ENCODE data around the gene NUMB.

NUMB gene

DNA sequence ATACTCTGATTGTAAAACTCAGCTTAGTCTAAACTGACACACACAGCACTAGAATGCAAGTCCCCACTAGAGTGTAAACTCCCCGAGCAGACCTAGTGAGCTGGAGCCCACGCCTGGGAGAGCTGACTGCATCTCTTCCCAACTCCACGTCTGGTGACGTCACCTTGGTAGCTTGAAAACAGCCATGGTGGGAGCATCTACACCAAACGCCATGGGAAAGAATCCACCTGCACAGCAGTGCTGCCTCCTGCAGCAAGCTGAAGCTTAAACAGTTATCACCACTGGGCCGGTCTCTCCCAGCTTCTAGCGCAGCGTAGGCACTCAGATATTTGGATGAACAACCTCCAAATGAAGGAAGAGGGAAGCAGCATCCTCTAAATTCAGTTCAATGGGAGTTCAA, 225.4 kb downstream of the NUMB start:
- DNase-seq (ENCODE audit: low read depth) = no peak

DNA sequence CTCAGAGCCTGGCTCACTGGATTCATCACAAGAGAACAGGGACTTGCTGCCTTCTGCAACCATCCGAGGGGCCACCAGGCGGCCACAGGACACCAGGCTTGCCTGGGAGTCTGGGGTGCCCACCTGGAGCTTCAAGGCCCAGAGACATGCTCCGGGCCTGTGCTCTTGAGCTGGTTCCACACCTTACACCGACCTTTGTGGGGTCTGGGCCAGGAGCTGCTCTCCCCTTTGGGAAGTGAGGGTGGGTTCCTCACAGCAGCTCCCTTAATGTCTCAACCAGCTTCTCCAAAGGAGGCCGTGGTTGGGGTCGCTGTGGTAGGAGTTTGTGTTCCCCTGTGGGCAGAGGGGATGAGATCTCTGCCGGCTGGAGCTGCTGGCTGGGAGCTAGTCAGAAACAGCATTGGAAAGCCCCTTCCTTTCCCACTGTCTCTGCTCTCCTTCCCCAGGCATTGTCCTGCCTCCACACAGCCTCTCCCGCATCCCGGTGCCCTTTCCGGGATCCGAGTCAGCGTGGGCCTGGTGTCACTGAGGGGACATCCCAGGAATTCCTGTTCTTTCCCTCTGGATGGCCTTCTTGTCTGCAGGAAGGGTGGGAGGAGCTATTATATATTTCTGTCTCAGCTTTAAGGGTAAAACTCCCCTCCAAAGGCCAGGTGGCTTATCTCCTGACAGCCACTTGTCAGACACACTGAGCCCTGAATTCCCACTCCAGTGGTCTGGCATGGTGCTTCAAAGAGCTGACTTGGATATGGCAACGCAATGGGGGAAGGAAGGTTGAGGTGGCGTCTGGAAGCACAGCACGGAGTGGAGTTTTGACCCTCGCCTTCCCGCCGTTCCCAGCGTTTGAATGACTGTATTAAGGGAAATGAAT, 226.1 kb downstream of the NUMB start:
- DNase-seq (ENCODE audit: low read depth) = no peak

GRCh38 chr14:73230051-73230450, 228.3 kb downstream of the NUMB start:
- no peak for DNase-seq (ENCODE audit: low read depth)

DNA sequence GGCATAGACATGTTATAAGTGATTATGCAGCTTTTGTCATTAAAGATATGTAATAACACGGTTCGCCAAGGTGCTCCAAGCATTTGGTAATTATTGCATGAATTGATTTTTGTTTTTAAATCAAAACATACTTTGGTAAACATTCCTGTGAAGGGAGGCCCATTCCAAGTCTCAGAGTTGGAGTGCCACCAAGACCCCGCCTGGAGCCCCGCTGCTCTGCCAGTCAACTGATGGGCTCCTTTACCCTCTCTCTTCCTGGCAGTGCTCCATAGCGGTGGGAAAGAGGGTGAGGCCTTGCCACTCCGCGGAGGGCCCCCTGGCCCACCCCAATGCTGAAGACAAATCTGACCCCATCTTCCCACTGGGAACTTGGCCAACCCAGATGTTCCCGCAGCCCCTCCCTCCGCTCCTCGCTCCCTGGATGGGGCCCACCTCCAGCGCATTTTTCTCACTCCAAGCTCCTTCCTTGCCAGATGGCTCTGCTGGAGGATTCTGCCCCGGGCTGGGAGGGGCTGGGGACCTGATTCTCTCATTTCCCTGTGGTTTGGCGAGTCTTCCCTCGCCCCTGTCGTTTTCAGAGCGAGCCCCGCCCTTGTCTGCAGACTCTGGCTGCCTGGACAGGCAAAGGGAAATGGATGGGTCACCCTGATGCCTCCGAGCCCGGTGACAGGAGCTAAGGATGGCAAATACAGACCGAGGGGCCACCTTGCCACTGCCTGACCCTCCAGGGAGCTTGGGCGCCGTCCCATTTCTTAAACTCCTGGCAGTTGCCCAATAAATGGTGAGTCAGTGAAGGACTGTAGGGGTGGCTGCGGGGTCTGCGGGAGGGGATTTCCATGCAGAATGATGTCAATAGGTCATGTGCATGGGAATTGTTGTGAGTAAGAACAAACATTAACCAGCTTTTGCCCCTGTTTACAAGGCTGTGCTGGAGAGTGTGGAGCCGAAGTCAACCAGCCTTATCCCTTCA, 230.2 kb downstream of the NUMB start:
- no peak for DNase-seq (ENCODE audit: low read depth)

GRCh38 chr14:73225496-73225895, 232.8 kb downstream of the NUMB start:
- no peak for DNase-seq (ENCODE audit: low read depth)

Measured in stimulated activated CD8-positive, alpha-beta memory T cell treated with anti-CD3 and anti-CD28 coated beads, Interleukin-15, amount 100 ng/mL, for 24 hours (primary cell).